ENCODE measurements around the gene MIER3.

MIER3 gene

DNA sequence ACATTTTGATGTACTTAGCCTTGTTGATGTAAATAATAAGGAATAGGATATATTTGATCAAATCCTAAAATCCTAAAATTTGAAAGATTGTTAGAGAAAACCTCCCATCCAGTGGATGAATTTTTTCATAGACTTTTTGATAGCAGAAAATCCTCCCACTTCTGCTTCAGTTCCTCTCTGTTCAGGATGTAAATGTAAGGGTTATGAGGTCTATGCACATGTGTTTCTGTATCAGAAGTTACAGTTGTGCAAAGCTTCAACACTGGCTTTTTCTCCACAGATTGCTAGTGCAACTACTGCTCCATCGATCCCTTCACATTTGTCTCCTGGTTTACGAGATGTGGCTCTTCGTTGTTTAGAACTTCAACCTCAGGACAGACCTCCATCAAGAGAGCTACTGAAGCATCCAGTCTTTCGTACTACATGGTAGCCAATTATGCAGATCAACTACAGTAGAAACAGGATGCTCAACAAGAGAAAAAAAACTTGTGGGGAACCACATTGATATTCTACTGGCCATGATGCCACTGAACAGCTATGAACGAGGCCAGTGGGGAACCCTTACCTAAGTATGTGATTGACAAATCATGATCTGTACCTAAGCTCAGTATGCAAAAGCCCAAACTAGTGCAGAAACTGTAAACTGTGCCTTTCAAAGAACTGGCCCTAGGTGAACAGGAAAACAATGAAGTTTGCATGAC, 58.5 kb downstream of the MIER3 start:
- no peak for DNase-seq

DNA sequence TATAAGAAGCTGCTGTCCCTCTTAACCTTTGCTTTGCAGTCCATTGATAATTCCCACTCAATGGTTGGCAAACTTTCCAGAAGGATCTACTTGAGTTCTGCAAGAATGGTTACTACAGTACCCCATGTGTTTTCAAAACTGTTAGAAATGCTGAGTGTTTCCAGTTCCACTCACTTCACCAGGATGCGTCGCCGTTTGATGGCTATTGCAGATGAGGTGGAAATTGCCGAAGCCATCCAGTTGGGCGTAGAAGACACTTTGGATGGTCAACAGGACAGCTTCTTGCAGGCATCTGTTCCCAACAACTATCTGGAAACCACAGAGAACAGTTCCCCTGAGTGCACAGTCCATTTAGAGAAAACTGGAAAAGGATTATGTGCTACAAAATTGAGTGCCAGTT, 70.4 kb downstream of the MIER3 start:
- DNase-seq, result no peak

DNA sequence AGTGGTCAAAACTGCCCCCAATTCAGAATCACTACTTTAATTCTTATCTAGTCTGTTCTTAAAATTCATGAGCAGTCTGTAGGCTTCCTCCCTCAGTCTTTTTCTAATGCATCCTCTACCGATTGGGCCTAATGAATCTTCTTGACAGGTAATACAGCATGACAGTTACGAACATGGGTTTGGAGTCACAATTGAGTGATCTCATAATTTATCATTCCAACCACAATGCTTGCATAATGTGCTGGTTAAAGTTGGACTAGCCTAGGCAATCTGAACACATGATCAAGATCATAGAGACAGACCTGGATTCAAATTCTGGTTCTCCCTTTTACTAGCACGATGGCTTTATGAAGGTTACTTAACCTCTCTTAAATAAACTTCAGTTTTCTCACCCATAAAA, 75.6 kb downstream of the MIER3 start:
- no peak for DNase-seq

DNA sequence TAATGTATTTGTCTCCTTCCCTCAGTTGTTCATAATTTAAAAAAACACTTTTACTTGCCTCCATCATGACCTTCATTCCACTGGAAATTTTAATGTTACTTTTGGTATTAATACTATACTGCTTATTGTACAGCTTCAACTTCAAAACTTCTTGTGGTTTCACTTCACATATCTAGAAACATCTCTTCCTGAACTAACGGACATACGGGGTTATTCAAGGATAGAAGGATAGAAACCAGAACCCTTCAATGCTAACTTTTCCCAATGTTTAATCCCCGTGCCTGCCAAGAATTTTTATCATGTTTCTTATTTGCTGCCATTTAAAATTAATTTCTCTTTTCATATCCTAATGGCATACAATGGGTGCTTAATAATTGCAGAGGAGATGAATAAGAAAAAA, 78.9 kb downstream of the MIER3 start:
- no peak for DNase-seq

DNA sequence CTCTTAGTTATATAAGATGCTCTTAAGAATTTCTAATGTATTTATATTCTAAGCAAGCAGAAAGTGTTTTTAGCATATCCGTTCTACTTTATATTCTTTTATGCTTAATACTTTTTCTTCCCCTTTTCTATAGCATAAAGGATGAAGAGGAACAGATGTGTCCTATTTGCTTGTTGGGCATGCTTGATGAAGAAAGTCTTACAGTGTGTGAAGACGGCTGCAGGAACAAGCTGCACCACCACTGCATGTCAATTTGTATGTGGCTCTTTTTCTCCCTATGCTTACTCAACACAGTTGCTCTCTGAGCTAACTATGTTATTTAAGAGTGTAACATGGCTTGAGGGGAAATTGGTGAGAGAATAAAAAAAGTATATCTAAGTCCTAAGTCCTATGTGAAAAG, 80.1 kb downstream of the MIER3 start:
- no peak for DNase-seq
